ENCODE measurements around the gene AHNAK2.

- no peak for TF ChIP-seq CTCF (IDR thresholded peaks at IDR 0.05)
- no peak for TF ChIP-seq POLR2A (IDR thresholded peaks at IDR 0.05)
These were observed 24.1 kb downstream of the AHNAK2 start for GRCh38 chr14:104953896-104954656.

Data from testis (tissue), 2 donors.